B cell (primary cell): Measurements from ENCODE around the gene B4GALT4. TPM values are rescaled to one million over a fixed set of nuclear protein-coding genes. Genes with fewer than 3 reads are reported as not detected.

Experiments used
- ATAC-seq: fragments of 200-7000 bp; cut with Tn5 transposase; one replicate; pipeline ENCODE4 v1.10.0; 2021; ENCODE audit warnings: low read depth, mild to moderate bottlenecking, moderate number of reproducible peaks, moderate library complexity
- CTCF ChIA-PET: fragments of 350-600 bp; sonication (Branson Sonifier 250); formaldehyde crosslinking; loops from one replicate; lab custom pipeline; 2021; ENCODE audit warnings: antibody characterized with exemption, inconsistent platforms; lab: Charles Lee
- POLR2A ChIA-PET: fragments of 350-600 bp; sonication (Branson Sonifier 250); formaldehyde crosslinking; loops from one replicate; lab custom pipeline; 2021; ENCODE audit warnings: antibody characterized with exemption; lab: Charles Lee
- DNase-seq: peaks from one replicate; pipeline ENCODE4 v3.0.0; 2013
- H2AFZ ChIP-seq: 2 replicates; pipeline ENCODE4 v1.6.1; 2012; ENCODE audit warnings: mild to moderate bottlenecking, low read depth, low read length; ENCODE audit not compliant: insufficient read depth, poor library complexity, severe bottlenecking
- H3K27ac ChIP-seq, 2 donors: 1 replicate in 1 of 2; 2 replicates in 1 of 2; pipeline ENCODE4 v1.5.1; 2012 to 2013; ENCODE audit warnings: low read length in 2 of 2, mild to moderate bottlenecking in 2 of 2, moderate library complexity in 1 of 2
- H3K27me3 ChIP-seq, 4 experiments: fragments of 200-600 bp in 1 of 4; sonication (generic) in 1 of 4; replicated peaks in 1 of 4; 1 replicate in 2 of 4; 2 replicates in 2 of 4; pipeline versions ENCODE4 v1.6.1 to v1.7.0; 2013 to 2016; ENCODE audit warnings: low read length in 3 of 4, mild to moderate bottlenecking in 2 of 4, mixed read lengths in 1 of 4, moderate library complexity in 1 of 4; ENCODE audit not compliant: insufficient read depth in 4 of 4, control insufficient read depth in 3 of 4; ENCODE audit errors: control extremely low read depth in 1 of 4
- H3K36me3 ChIP-seq, 2 experiments: replicated peaks in 1 of 2; 1 replicate in 1 of 2; 2 replicates in 1 of 2; pipeline versions ENCODE4 v1.6.1 to v1.7.1; 2013; ENCODE audit warnings: low read length in 1 of 2; ENCODE audit not compliant: insufficient read depth in 2 of 2, control insufficient read depth in 1 of 2; ENCODE audit errors: control extremely low read depth in 1 of 2, extremely low read depth in 1 of 2
- H3K4me1 ChIP-seq, 2 donors: fragments of 200-600 bp in 1 of 2; sonication (generic) in 1 of 2; 1 replicate in 1 of 2; 2 replicates in 1 of 2; pipeline versions ENCODE4 v1.5.1 to v1.6.1; 2013 to 2017; ENCODE audit warnings: low read length in 2 of 2; ENCODE audit not compliant: control insufficient read depth in 2 of 2, insufficient read depth in 2 of 2
- H3K4me2 ChIP-seq: replicated peaks from 2 replicates; pipeline ENCODE3; 2012; ENCODE audit warnings: mild to moderate bottlenecking, low read depth, low read length; ENCODE audit not compliant: poor library complexity, severe bottlenecking
- H3K4me3 ChIP-seq, 5 experiments: fragments of 200-600 bp in 1 of 5; sonication (generic) in 1 of 5; 1 replicate in 3 of 5; 2 replicates in 2 of 5; pipeline versions ENCODE4 v1.5.1 to v1.7.0; 2011 to 2016; ENCODE audit warnings: low read length in 4 of 5, mild to moderate bottlenecking in 4 of 5, low read depth in 2 of 5, control low read depth in 1 of 5, moderate library complexity in 1 of 5; ENCODE audit not compliant: insufficient read depth in 1 of 5; ENCODE audit errors: control extremely low read depth in 1 of 5, extremely low read depth in 1 of 5
- H3K79me2 ChIP-seq: fragments of 200-600 bp; sonication (generic); one replicate; pipeline ENCODE4 v1.6.0; 2016; ENCODE audit warnings: low read length; ENCODE audit not compliant: control insufficient read depth, insufficient read depth
- H3K9ac ChIP-seq: fragments of 200-600 bp; sonication (generic); 2 replicates; pipeline ENCODE4 v1.6.1; 2017; ENCODE audit warnings: mild to moderate bottlenecking, low read length, moderate library complexity
- H3K9me3 ChIP-seq, 3 donors: one replicate each; pipeline versions ENCODE4 v1.6.1 to v1.7.1; 2013; ENCODE audit warnings: low read length in 2 of 3; ENCODE audit not compliant: control insufficient read depth in 2 of 3, insufficient read depth in 1 of 3; ENCODE audit errors: control extremely low read depth in 1 of 3
- H4K20me1 ChIP-seq: 2 replicates; pipeline ENCODE4 v1.6.0; 2012; ENCODE audit warnings: mild to moderate bottlenecking, low read length; ENCODE audit not compliant: insufficient read depth, control insufficient read depth, poor library complexity, severe bottlenecking
- H3K27ac Mint-ChIP-seq: one replicate; pipeline ENCODE4 v1.8.0; 2021; ENCODE audit warnings: mixed read lengths
- H3K27me3 Mint-ChIP-seq: one replicate; pipeline ENCODE4 v1.8.0; 2021; ENCODE audit warnings: mixed read lengths
- H3K4me1 Mint-ChIP-seq: one replicate; pipeline ENCODE4 v1.8.0; 2021; ENCODE audit warnings: mixed read lengths
- H3K4me3 Mint-ChIP-seq: one replicate; pipeline ENCODE4 v1.8.0; 2021; ENCODE audit warnings: mixed read lengths
- H3K9me3 Mint-ChIP-seq: one replicate; pipeline ENCODE4 v1.8.0; 2022; ENCODE audit warnings: mixed read lengths; ENCODE audit not compliant: insufficient read depth
- EZH2 ChIP-seq: IDR thresholded peaks from 2 replicates; pipeline ENCODE4 v1.6.1; 2012; ENCODE audit warnings: borderline replicate concordance, low read depth, mild to moderate bottlenecking, moderate library complexity, low read length; ENCODE audit not compliant: insufficient read depth, poor library complexity, severe bottlenecking
- WGBS: methylation state at CpG from one replicate; pipeline ENCODE4 v1.1.5; 2013; ENCODE audit warnings: missing lambda C conversion rate; ENCODE audit not compliant: insufficient coverage; 5-methylcytosine and 5-hydroxymethylcytosine counted together
- intact Hi-C: fragments of 100-400 bp; cut with micrococcal nuclease; formaldehyde crosslinking; loops from one replicate; pipeline ENCODE4 v1.10.0; 2022
- polyA plus RNA-seq: library from polyadenylated mRNA; depleted of rRNA; stranded (reverse); fragments of >200 nt; gene quantifications from 2 replicates; pipeline ENCODE4 v1.2.3, GENCODE V29; 2012
- total RNA-seq, 2 donors: library from RNA; stranded (reverse); fragments of 120-200 nt in 1 of 2; gene quantifications; 1 replicate in 1 of 2; 2 replicates in 1 of 2; pipeline versions ENCODE4 v1.2.3 to v1.2.4, GENCODE V29; 2013 to 2022
- TF ChIP-seq, protein P1 (sequence below): fragments of 200-600 bp; IDR thresholded peaks from one replicate; pipeline ENCODE4 v1.8.0; 2022; ENCODE audit warnings: antibody characterized with exemption, mild to moderate bottlenecking

The B4GALT4 gene
- total and polyA plus RNA-seq, 2 donors (not counting 1 experiment from before 2014, with no cell fraction given): 7.1 to 21.9 TPM

DNA sequence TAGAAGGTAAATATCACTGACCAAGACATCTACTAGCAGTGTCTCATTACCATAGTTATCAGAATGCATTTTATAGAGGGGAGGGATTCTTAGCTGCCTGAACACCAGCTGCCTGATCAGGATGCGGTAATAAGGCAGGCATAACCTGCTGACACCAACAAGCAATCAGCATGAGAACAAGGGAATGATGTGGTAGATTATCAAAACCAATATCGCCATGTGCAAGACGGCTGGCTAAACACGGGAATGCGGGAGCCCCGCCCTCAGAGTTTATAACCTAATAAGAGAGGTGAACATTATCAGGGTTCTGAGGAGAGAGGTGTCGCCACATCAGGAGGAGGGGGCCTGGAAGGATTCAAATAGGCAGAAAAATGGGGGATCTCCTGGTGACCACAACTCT, 20.5 kb downstream of the B4GALT4 start:
- ChIA-PET POLR2A (no interaction called here), CTCF (no interaction called here)
- DNase-seq: no peak
- intact Hi-C loops: no loop called here
- Mint-ChIP-seq H3K4me3 (no peak overlapping the region), H3K9me3 (no peaks in the 10 kb centered on the region), H3K27me3 (no peaks in the 10 kb centered on the region), H3K4me1 (peaks cover 13% of the 10 kb centered on the region), H3K27ac (no peak overlapping the region)
- Histone ChIP-seq H3K9ac (no peak overlapping the region), H3K27me3 (no peaks in the 10 kb centered on the region), H3K4me1 (peaks cover 0 to 8% of the 10 kb centered on the region in 2 donors), H3K4me2 (no peak overlapping the region), H4K20me1 (no peaks in the 10 kb centered on the region), H3K9me3 (no peaks in the 10 kb centered on the region), H3K27ac (peak overlapping the region in 1 of 2 donors; percentile 81), H2AFZ (no peak overlapping the region), H3K79me2 (no peaks in the 10 kb centered on the region), H3K4me3 (no peak overlapping the region), H3K36me3 (peaks cover 9 to 58% of the 10 kb centered on the region in 2 experiments)
- TF ChIP-seq EZH2: no peak
- TF ChIP-seq, protein P1, sequence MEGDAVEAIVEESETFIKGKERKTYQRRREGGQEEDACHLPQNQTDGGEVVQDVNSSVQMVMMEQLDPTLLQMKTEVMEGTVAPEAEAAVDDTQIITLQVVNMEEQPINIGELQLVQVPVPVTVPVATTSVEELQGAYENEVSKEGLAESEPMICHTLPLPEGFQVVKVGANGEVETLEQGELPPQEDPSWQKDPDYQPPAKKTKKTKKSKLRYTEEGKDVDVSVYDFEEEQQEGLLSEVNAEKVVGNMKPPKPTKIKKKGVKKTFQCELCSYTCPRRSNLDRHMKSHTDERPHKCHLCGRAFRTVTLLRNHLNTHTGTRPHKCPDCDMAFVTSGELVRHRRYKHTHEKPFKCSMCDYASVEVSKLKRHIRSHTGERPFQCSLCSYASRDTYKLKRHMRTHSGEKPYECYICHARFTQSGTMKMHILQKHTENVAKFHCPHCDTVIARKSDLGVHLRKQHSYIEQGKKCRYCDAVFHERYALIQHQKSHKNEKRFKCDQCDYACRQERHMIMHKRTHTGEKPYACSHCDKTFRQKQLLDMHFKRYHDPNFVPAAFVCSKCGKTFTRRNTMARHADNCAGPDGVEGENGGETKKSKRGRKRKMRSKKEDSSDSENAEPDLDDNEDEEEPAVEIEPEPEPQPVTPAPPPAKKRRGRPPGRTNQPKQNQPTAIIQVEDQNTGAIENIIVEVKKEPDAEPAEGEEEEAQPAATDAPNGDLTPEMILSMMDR: no peak
- ATAC-seq: no peak
- WGBS: 94% methylated on average over 6 of the region's 7 CpGs

DNA sequence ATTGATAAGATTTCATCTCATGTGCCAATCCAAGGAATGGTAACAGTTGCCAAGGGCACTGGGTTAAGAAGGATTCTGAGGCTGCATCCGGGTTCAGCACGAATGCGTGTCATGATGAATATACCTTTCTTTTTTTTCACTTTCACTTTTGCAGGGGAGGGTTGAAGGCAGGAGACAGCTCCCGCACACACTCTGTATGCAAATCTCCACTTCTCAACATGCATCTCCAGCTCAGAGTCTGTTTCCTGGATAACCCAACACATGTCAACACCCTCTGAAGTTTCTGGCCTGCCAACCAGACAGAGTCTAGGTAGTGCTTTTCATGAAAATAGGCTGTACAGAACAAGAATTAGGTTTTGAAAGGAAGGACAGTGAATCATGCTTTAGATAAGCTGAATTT, 21.6 kb downstream of the B4GALT4 start:
- DNase-seq: no peak
- Mint-ChIP-seq H3K4me3 (peak overlapping the region; percentile 14), H3K9me3 (no peaks in the 10 kb centered on the region), H3K27ac (peak overlapping the region; percentile 84), H3K4me1 (peaks cover 13% of the 10 kb centered on the region), H3K27me3 (no peaks in the 10 kb centered on the region)
- Histone ChIP-seq H2AFZ (no peak overlapping the region), H3K4me3 (peak overlapping the region in 1 of 5 experiments; percentile 10), H4K20me1 (no peaks in the 10 kb centered on the region), H3K79me2 (no peaks in the 10 kb centered on the region), H3K36me3 (peaks cover 13 to 62% of the 10 kb centered on the region in 2 experiments), H3K27me3 (no peaks in the 10 kb centered on the region), H3K9me3 (no peaks in the 10 kb centered on the region), H3K9ac (no peak overlapping the region), H3K4me1 (peaks cover 0 to 8% of the 10 kb centered on the region in 2 donors), H3K4me2 (peak overlapping the region; percentile 42), H3K27ac (peak overlapping the region; percentile 72 to 81)
- CTCF ChIA-PET: interaction anchor here (0.6 to 1.3 kb wide), 2 partner anchors 22 to 134 kb away, joined by 3 to 6 read pairs; partner anchors contain the start of gene B4GALT4
- intact Hi-C loops: no loop called here
- WGBS: 0% methylated on average over 1 of the region's 4 CpGs
- peak; percentile 87 for ATAC-seq
- POLR2A ChIA-PET: no interaction called here
- TF ChIP-seq EZH2: no peak
- TF ChIP-seq, protein P1: no peak
